ENCODE data around the gene NADK.

GRCh38 chr1:1781526-1781903, 3.2 kb upstream of the NADK start:
- no peak for TF ChIP-seq POLR2A (IDR thresholded peaks at IDR 0.05)
- TF ChIP-seq, protein P1, sequence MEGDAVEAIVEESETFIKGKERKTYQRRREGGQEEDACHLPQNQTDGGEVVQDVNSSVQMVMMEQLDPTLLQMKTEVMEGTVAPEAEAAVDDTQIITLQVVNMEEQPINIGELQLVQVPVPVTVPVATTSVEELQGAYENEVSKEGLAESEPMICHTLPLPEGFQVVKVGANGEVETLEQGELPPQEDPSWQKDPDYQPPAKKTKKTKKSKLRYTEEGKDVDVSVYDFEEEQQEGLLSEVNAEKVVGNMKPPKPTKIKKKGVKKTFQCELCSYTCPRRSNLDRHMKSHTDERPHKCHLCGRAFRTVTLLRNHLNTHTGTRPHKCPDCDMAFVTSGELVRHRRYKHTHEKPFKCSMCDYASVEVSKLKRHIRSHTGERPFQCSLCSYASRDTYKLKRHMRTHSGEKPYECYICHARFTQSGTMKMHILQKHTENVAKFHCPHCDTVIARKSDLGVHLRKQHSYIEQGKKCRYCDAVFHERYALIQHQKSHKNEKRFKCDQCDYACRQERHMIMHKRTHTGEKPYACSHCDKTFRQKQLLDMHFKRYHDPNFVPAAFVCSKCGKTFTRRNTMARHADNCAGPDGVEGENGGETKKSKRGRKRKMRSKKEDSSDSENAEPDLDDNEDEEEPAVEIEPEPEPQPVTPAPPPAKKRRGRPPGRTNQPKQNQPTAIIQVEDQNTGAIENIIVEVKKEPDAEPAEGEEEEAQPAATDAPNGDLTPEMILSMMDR (IDR thresholded peaks at IDR 0.05), result no peak
